CD14-positive monocyte (primary cell): ENCODE measurements around the gene NCL. TPM values are rescaled to one million over a fixed set of nuclear protein-coding genes. Genes with fewer than 3 reads are reported as not detected.

Experiments
- DNase-seq, 3 donors: peaks; one replicate each; pipeline ENCODE4 v3.0.0-alpha.2; 2011 to 2022
- H2AFZ ChIP-seq: 2 replicates; pipeline ENCODE4 v1.6.0; 2012; ENCODE audit warnings: mild to moderate bottlenecking, low read depth, low read length, inconsistent platforms; ENCODE audit not compliant: insufficient read depth, poor library complexity, severe bottlenecking
- H3K27ac ChIP-seq, 2 donors: 1 replicate in 1 of 2; 2 replicates in 1 of 2; pipeline ENCODE4 v1.5.1; 2012 to 2013; ENCODE audit warnings: low read length in 2 of 2, control low read depth in 1 of 2, inconsistent platforms in 1 of 2, low read depth in 1 of 2, mild to moderate bottlenecking in 1 of 2
- H3K27me3 ChIP-seq, 2 donors: one replicate each; pipeline versions ENCODE4 v1.6.0 to v1.6.1; 2011 to 2013; ENCODE audit warnings: low read length in 2 of 2; ENCODE audit not compliant: control insufficient read depth in 2 of 2, insufficient read depth in 2 of 2
- H3K36me3 ChIP-seq, 2 donors: replicated peaks in 1 of 2; 1 replicate in 1 of 2; 2 replicates in 1 of 2; pipeline versions ENCODE4 v1.5.1 to v1.6.1; 2012 to 2013; ENCODE audit warnings: low read length in 2 of 2, control low read depth in 1 of 2, inconsistent platforms in 1 of 2, mild to moderate bottlenecking in 1 of 2; ENCODE audit not compliant: insufficient read depth in 2 of 2, control insufficient read depth in 1 of 2
- H3K4me1 ChIP-seq, 2 donors: 1 replicate in 1 of 2; 2 replicates in 1 of 2; pipeline versions ENCODE4 v1.5.1 to v1.6.1; 2012 to 2013; ENCODE audit warnings: low read length in 2 of 2, control low read depth in 1 of 2, inconsistent platforms in 1 of 2, mild to moderate bottlenecking in 1 of 2, moderate library complexity in 1 of 2; ENCODE audit not compliant: insufficient read depth in 2 of 2, control insufficient read depth in 1 of 2
- H3K4me2 ChIP-seq: replicated peaks from 2 replicates; pipeline ENCODE3; 2012; ENCODE audit warnings: low read length, moderate library complexity, mild to moderate bottlenecking; ENCODE audit not compliant: poor library complexity, severe bottlenecking; ENCODE audit errors: extremely low read depth
- H3K4me3 ChIP-seq, 3 experiments: fragments of 200-600 bp in 1 of 3; sonication (generic) in 1 of 3; replicated peaks in 1 of 3; 1 replicate in 2 of 3; 2 replicates in 1 of 3; pipeline ENCODE4 v1.5.1; 2011 to 2013; ENCODE audit warnings: low read length in 3 of 3, mild to moderate bottlenecking in 3 of 3, control low read depth in 2 of 3, low read depth in 2 of 3, inconsistent platforms in 1 of 3, moderate library complexity in 1 of 3
- H3K79me2 ChIP-seq: 2 replicates; pipeline ENCODE4 v1.6.0; 2012; ENCODE audit warnings: mild to moderate bottlenecking, control low read depth, inconsistent platforms, low read length, moderate library complexity; ENCODE audit not compliant: insufficient read depth
- H3K9ac ChIP-seq: 2 replicates; pipeline ENCODE4 v1.6.0; 2017; ENCODE audit warnings: low read length, mild to moderate bottlenecking; ENCODE audit not compliant: insufficient read depth, poor library complexity, severe bottlenecking
- H3K9me3 ChIP-seq, 2 donors: replicated peaks in 1 of 2; 1 replicate in 1 of 2; 2 replicates in 1 of 2; pipeline versions ENCODE4 v1.5.1 to v1.6.1; 2012 to 2013; ENCODE audit warnings: low read length in 2 of 2, control low read depth in 1 of 2; ENCODE audit not compliant: control insufficient read depth in 1 of 2, insufficient read depth in 1 of 2
- H4K20me1 ChIP-seq: 2 replicates; pipeline ENCODE4 v1.6.0; 2012; ENCODE audit warnings: mild to moderate bottlenecking, low read length, control low read depth, moderate library complexity; ENCODE audit not compliant: insufficient read depth
- H3K27ac Mint-ChIP-seq, 7 donors: one replicate each; pipeline ENCODE4 v1.8.0; 2020; ENCODE audit warnings: mild to moderate bottlenecking in 7 of 7, mixed read lengths in 7 of 7, moderate library complexity in 6 of 7, inconsistent platforms in 2 of 7
- H3K27me3 Mint-ChIP-seq, 3 donors: one replicate each; pipeline ENCODE4 v1.8.0; 2021 to 2022; ENCODE audit warnings: low read depth in 3 of 3, mild to moderate bottlenecking in 3 of 3, mixed read lengths in 3 of 3, moderate library complexity in 3 of 3, inconsistent platforms in 1 of 3
- H3K36me3 Mint-ChIP-seq, 2 donors: one replicate each; pipeline ENCODE4 v1.8.0; 2020; ENCODE audit warnings: mixed read lengths in 2 of 2, inconsistent platforms in 1 of 2, mild to moderate bottlenecking in 1 of 2
- H3K4me1 Mint-ChIP-seq: one replicate; pipeline ENCODE4 v1.8.0; 2020; ENCODE audit warnings: mild to moderate bottlenecking, mixed read lengths
- H3K4me3 Mint-ChIP-seq, 2 donors: one replicate each; pipeline ENCODE4 v1.8.0; 2020; ENCODE audit warnings: mild to moderate bottlenecking in 2 of 2, mixed read lengths in 2 of 2, moderate library complexity in 1 of 2
- H3K9me3 Mint-ChIP-seq, 7 donors: one replicate each; pipeline ENCODE4 v1.8.0; 2020 to 2022; ENCODE audit warnings: mixed read lengths in 7 of 7, mild to moderate bottlenecking in 6 of 7, moderate library complexity in 6 of 7, inconsistent platforms in 2 of 7
- CTCF ChIP-seq: fragments of 200-600 bp; IDR thresholded peaks from one replicate; pipeline ENCODE4 v1.8.0; 2022; ENCODE audit warnings: antibody characterized with exemption, mild to moderate bottlenecking
- WGBS: methylation state at CpG from one replicate; pipeline ENCODE4 v1.1.5; 2013; ENCODE audit warnings: missing lambda C conversion rate; ENCODE audit not compliant: insufficient coverage; 5-methylcytosine and 5-hydroxymethylcytosine counted together
- intact Hi-C, 2 donors: fragments of 100-400 bp; cut with micrococcal nuclease; formaldehyde crosslinking; loops; one replicate each; pipeline versions ENCODE4 v1.15.0 to v1.15.1; 2023
- polyA plus RNA-seq, 3 donors: library from polyadenylated mRNA; depleted of rRNA in 1 of 3; unstranded in 2 of 3; stranded (reverse) in 1 of 3; fragments of 300-500 nt in 2 of 3; fragments of >200 nt in 1 of 3; fragmentation: Illumina TruSeq in 2 of 3; gene quantifications; 1 replicate in 2 of 3; 2 replicates in 1 of 3; pipeline ENCODE4 v1.2.3, GENCODE V29; 2012 to 2021

NCL gene
- polyA plus RNA-seq, 3 donors = 26.2 to 143 (median 106) TPM

DNA sequence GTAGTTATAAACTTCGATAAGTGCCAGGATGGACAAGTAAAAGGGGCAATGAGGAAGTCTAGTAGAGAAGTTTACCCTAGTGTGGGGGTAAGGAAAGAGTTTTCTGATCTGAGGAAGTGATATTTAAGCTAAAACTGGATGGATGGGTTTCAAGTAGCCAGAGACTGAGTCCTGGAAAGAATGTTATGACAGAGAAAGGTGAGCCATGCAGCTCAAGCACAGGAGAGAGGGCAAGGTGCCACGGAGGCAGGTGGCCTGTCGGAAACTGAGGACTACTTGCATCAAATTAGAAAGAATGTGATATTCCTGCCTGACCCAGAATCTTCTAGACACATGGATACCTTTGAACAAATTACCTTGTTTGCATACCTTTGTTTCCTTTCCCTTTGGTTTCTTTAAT, 39.5 kb upstream of the NCL start:
- WGBS = 31% methylated on average over 1 of the region's 3 CpGs
- no peak for DNase-seq
- no peaks in the 10 kb centered on the region for H3K36me3 Mint-ChIP-seq
- Histone ChIP-seq H3K4me2 (no peak overlapping the region), H3K27me3 (no peaks in the 10 kb centered on the region), H3K27ac (no peak overlapping the region), H3K9ac (no peak overlapping the region), H3K79me2 (no peaks in the 10 kb centered on the region), H3K36me3 (no peaks in the 10 kb centered on the region), H4K20me1 (no peaks in the 10 kb centered on the region), H3K4me3 (no peak overlapping the region), H2AFZ (no peak overlapping the region), H3K4me1 (no peaks in the 10 kb centered on the region), H3K9me3 (no peaks in the 10 kb centered on the region)
- no peaks in the 10 kb centered on the region for H3K9me3 Mint-ChIP-seq
- no peak overlapping the region for H3K4me3 Mint-ChIP-seq
- H3K27me3 Mint-ChIP-seq = peaks cover 0 to 1% (median 0%) of the 10 kb centered on the region in 3 donors
- intact Hi-C loops = no loop called here
- TF ChIP-seq CTCF = no peak
- peak overlapping the region in 1 of 7 donors; percentile 2 for H3K27ac Mint-ChIP-seq
- H3K4me1 Mint-ChIP-seq = no peaks in the 10 kb centered on the region

- H3K79me2 ChIP-seq = no peaks in the 10 kb centered on the region
- Mint-ChIP-seq H3K4me1 (no peaks in the 10 kb centered on the region), H3K27ac (no peak overlapping the region), H3K9me3 (no peaks in the 10 kb centered on the region), H3K27me3 (peaks cover 0 to 1% (median 0%) of the 10 kb centered on the region in 3 donors), H3K4me3 (no peak overlapping the region), H3K36me3 (no peaks in the 10 kb centered on the region)
- no peak for DNase-seq
- TF ChIP-seq CTCF = no peak
- no peaks in the 10 kb centered on the region for H3K9me3 ChIP-seq
- H2AFZ ChIP-seq = no peak overlapping the region
- no peak overlapping the region for H3K9ac ChIP-seq
- no peaks in the 10 kb centered on the region for H3K36me3 ChIP-seq
- no peaks in the 10 kb centered on the region for H4K20me1 ChIP-seq
- no peak overlapping the region for H3K4me3 ChIP-seq
- no peaks in the 10 kb centered on the region for H3K27me3 ChIP-seq
- no peaks in the 10 kb centered on the region for H3K4me1 ChIP-seq
- H3K4me2 ChIP-seq = no peak overlapping the region
- intact Hi-C loops = no loop called here
- no peak overlapping the region for H3K27ac ChIP-seq
These were observed 38.3 kb upstream of the NCL start for GRCh38 chr2:231502596-231502995.
